K562 (cell line): Measurements from ENCODE around the gene TLE3. TPM values are rescaled to one million over a fixed set of nuclear protein-coding genes. Genes with fewer than 3 reads are reported as not detected.

Experiments
- CBX5 ChIP-seq: IDR thresholded peaks from 2 replicates; pipeline ENCODE4 v1.6.1; 2014; ENCODE audit warnings: low read depth, borderline replicate concordance
- DDX20 ChIP-seq: fragments of 450-650 bp; IDR thresholded peaks from 2 replicates; pipeline ENCODE4 v1.6.1; 2016; ENCODE audit warnings: missing genetic modification characterization, low read depth, mild to moderate bottlenecking, missing compliant biosample characterization, moderate library complexity
- FIP1L1 ChIP-seq: fragments of 200-400 bp; formaldehyde crosslinking; IDR thresholded peaks from 2 replicates; pipeline ENCODE4 v1.6.1; 2018; ENCODE audit warnings: mild to moderate bottlenecking, low read depth, low read length; ENCODE audit not compliant: poor library complexity, severe bottlenecking
- KLF1 ChIP-seq: fragments of 450-650 bp; IDR thresholded peaks from 2 replicates; pipeline ENCODE4 v1.6.1; 2016; ENCODE audit warnings: missing genetic modification characterization, missing compliant biosample characterization
- L3MBTL2 ChIP-seq: fragments of 450-650 bp; IDR thresholded peaks from 2 replicates; pipeline ENCODE4 v1.6.1; 2016; ENCODE audit warnings: mild to moderate bottlenecking, moderate library complexity
- NCOA6 ChIP-seq: fragments of 450-650 bp; IDR thresholded peaks from 2 replicates; pipeline ENCODE4 v1.6.1; 2017; ENCODE audit warnings: mild to moderate bottlenecking
- NFIC ChIP-seq: fragments of 450-650 bp; IDR thresholded peaks from 2 replicates; pipeline ENCODE4 v1.6.1; 2017; ENCODE audit warnings: mild to moderate bottlenecking, inconsistent platforms
- POU5F1 ChIP-seq: fragments of 150-350 bp; IDR thresholded peaks from 2 replicates; pipeline ENCODE4 v1.6.1; 2014; ENCODE audit warnings: borderline replicate concordance, low read length, low read depth, mild to moderate bottlenecking; ENCODE audit not compliant: partially characterized antibody
- PRPF4 ChIP-seq: fragments of 200-400 bp; formaldehyde crosslinking; IDR thresholded peaks from one replicate; pipeline ENCODE4 v1.6.1; 2017; ENCODE audit warnings: low read length, low read depth, mild to moderate bottlenecking; ENCODE audit not compliant: insufficient read depth, poor library complexity, severe bottlenecking
- PURB ChIP-seq: sonication (generic); formaldehyde crosslinking; IDR thresholded peaks from 2 replicates; pipeline ENCODE4 v1.9.0; 2021; ENCODE audit warnings: low read depth, mild to moderate bottlenecking, missing genetic modification reagents
- TEAD4 ChIP-seq, 2 experiments: sonication (generic) in 1 of 2; formaldehyde crosslinking in 1 of 2; IDR thresholded peaks; 2 replicates each; pipeline versions ENCODE4 v1.6.1 to v1.8.0; 2012 to 2022; ENCODE audit warnings: borderline replicate concordance in 1 of 2, inconsistent platforms in 1 of 2, low read length in 1 of 2, mild to moderate bottlenecking in 1 of 2, missing genetic modification reagents in 1 of 2
- ZNF121 ChIP-seq: sonication (generic); formaldehyde crosslinking; conservative IDR thresholded peaks from 2 replicates; pipeline ENCODE4 v1.8.0; 2022; ENCODE audit warnings: missing genetic modification reagents
- ZNF354B ChIP-seq: fragments of 250-450 bp; sonication (Bioruptor Pico); IDR thresholded peaks from 2 replicates; pipeline ENCODE4 v1.4.0; 2020
- ZNF445 ChIP-seq: fragments of 250-450 bp; sonication (Bioruptor Pico); IDR thresholded peaks from 2 replicates; pipeline ENCODE4 v1.4.0; 2020; ENCODE audit warnings: low read depth, mild to moderate bottlenecking, moderate library complexity
- ZNF766 ChIP-seq: fragments of 200-800 bp; sonication (Bioruptor generic); conservative IDR thresholded peaks from 2 replicates; pipeline ENCODE4 v1.6.1; 2016; ENCODE audit warnings: missing genetic modification characterization, missing compliant biosample characterization
- polyA plus RNA-seq, 8 experiments: library from polyadenylated mRNA; depleted of rRNA in 4 of 8; stranded (reverse) in 5 of 8; unstranded in 3 of 8; fragments of >200 nt; fragmentation: Nextera tagmentation in 2 of 8; fragmentation: Illumina TruSeq in 1 of 8; extraction: Ambion mirVana in 2 of 8; extraction: Trizol in 1 of 8; gene quantifications; 2 replicates each; pipeline versions ENCODE4 v1.2.1 to v1.2.3, GENCODE V29; 2011 to 2014; ENCODE audit warnings: inconsistent platforms in 1 of 8, missing spikeins in 1 of 8
- total RNA-seq, 7 experiments: library from RNA; depleted of rRNA in 6 of 7; stranded (reverse); fragments of >200 nt in 6 of 7; fragmentation: Illumina TruSeq in 2 of 7; extraction: Trizol in 2 of 7; gene quantifications; 2 replicates each; pipeline versions ENCODE4 v1.2.1 to v1.2.3, GENCODE V29; 2011 to 2021; ENCODE audit warnings: low replicate concordance in 1 of 7
- TF ChIP-seq, protein P1 (sequence below): fragments of 450-650 bp; formaldehyde crosslinking; IDR thresholded peaks from 2 replicates; pipeline ENCODE4 v1.4.0; 2020; ENCODE audit warnings: mild to moderate bottlenecking, moderate library complexity
- TF ChIP-seq, protein P2 (sequence below): fragments of 250-450 bp; sonication (Bioruptor Pico); IDR thresholded peaks from 2 replicates; pipeline ENCODE4 v1.9.0; 2021; ENCODE audit warnings: mild to moderate bottlenecking
- TF ChIP-seq, protein P3 (sequence below), 3 experiments: fragments of 200-800 bp in 1 of 3; sonication (Bioruptor generic) in 1 of 3; sonication (generic) in 1 of 3; formaldehyde crosslinking in 1 of 3; IDR thresholded peaks; 2 replicates each; pipeline versions ENCODE4 v1.6.1 to v1.8.0; 2016 to 2022; ENCODE audit warnings: mild to moderate bottlenecking in 2 of 3, missing compliant biosample characterization in 2 of 3, missing genetic modification characterization in 2 of 3, missing genetic modification reagents in 1 of 3
- TF ChIP-seq, protein P4 (sequence below), 2 experiments: fragments of 250-450 bp in 1 of 2; fragments of 450-650 bp in 1 of 2; sonication (Bioruptor Pico) in 1 of 2; IDR thresholded peaks; 2 replicates each; pipeline versions ENCODE4 v1.6.1 to v1.8.0; 2016 to 2021; ENCODE audit warnings: mild to moderate bottlenecking in 2 of 2, moderate library complexity in 2 of 2, missing compliant biosample characterization in 1 of 2, missing genetic modification characterization in 1 of 2
- TF ChIP-seq, protein P5 (sequence below): fragments of 450-650 bp; IDR thresholded peaks from 2 replicates; pipeline ENCODE4 v1.6.1; 2018; ENCODE audit not compliant: partially characterized antibody

Gene TLE3
- total and polyA plus RNA-seq, 9 of the 15 experiments (the other 6 are each of a cell fraction or from before 2014, with no cell fraction given): 1.5 to 84.2 (median 14.1) TPM

DNA sequence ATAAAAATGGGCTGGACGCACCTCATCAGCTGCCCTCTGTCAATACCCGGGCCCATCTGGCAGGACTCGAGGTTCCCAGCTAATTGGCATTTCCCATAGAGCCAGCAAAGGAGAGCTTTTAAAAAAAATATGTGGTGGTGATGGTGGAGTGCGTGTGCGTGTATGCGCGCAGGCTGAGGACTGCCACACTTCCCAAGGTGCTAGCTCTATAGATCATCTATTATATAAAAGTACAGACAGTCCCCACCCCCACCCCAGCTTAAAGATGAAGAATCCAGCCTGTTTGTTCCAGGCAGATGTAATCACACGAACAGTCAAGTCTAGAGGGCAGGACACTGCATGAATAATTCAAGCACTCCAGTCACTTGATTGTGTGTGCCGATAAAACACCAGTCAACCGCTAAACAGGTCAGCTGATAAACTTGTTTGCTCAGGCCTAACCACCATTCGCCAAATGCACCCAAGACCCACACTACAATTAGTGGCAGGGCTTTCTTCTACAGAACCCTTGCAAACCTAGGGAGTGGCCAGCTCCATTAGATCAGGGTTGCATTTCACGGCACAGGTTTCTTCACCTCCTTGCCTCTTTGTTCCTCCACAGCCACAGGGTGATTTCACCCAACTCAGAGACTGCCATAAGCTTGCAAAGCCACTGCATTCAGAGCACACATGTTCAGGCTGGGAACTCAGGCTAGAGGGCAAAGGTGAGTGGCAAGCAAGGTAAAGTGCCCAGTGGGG lies 5.8 kb downstream of the TLE3 start (continued):
- TF ChIP-seq, protein P1, sequence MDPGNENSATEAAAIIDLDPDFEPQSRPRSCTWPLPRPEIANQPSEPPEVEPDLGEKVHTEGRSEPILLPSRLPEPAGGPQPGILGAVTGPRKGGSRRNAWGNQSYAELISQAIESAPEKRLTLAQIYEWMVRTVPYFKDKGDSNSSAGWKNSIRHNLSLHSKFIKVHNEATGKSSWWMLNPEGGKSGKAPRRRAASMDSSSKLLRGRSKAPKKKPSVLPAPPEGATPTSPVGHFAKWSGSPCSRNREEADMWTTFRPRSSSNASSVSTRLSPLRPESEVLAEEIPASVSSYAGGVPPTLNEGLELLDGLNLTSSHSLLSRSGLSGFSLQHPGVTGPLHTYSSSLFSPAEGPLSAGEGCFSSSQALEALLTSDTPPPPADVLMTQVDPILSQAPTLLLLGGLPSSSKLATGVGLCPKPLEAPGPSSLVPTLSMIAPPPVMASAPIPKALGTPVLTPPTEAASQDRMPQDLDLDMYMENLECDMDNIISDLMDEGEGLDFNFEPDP: no peak
- TF ChIP-seq ZNF445 (CRISPR knock-in tag): no peak
- no peak for TF ChIP-seq CBX5
- no peak for TF ChIP-seq POU5F1
- TF ChIP-seq ZNF766 (CRISPR knock-in tag): peak; percentile 82
- peak; percentile 42 for TF ChIP-seq NFIC
- no peak for TF ChIP-seq PRPF4
- no peak for TF ChIP-seq L3MBTL2
- TF ChIP-seq ZNF354B (CRISPR knock-in tag): no peak
- no peak for TF ChIP-seq DDX20 (tag)
- TF ChIP-seq, protein P2, sequence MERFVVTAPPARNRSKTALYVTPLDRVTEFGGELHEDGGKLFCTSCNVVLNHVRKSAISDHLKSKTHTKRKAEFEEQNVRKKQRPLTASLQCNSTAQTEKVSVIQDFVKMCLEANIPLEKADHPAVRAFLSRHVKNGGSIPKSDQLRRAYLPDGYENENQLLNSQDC (CRISPR knock-in tag): no peak
- TF ChIP-seq FIP1L1: no peak
- no peak for TF ChIP-seq NCOA6
- no peak for TF ChIP-seq ZNF121
- TF ChIP-seq PURB (CRISPR knock-in tag): no peak
- TF ChIP-seq, protein P3, sequence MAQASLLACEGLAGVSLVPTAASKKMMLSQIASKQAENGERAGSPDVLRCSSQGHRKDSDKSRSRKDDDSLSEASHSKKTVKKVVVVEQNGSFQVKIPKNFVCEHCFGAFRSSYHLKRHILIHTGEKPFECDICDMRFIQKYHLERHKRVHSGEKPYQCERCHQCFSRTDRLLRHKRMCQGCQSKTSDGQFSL (CRISPR knock-in tag; IDR thresholded peaks at IDR 0.05): no peak
- TF ChIP-seq, protein P3 (tag; IDR thresholded peaks at IDR 0.05): no peak
- peak; percentile 91 for TF ChIP-seq TEAD4 (IDR thresholded peaks at IDR 0.05; ENCODE audit: low read length)
- TF ChIP-seq TEAD4 (CRISPR knock-in tag; IDR thresholded peaks at IDR 0.05; ENCODE audit: borderline replicate concordance): no peak
- TF ChIP-seq, protein P4, sequence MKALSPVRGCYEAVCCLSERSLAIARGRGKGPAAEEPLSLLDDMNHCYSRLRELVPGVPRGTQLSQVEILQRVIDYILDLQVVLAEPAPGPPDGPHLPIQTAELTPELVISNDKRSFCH (CRISPR knock-in tag; IDR thresholded peaks at IDR 0.05): no peak
- TF ChIP-seq, protein P4 (tag; IDR thresholded peaks at IDR 0.05): 0 out of 2 replicates have a peak, but pooled peaks have one; percentile 26
- TF ChIP-seq, protein P5, sequence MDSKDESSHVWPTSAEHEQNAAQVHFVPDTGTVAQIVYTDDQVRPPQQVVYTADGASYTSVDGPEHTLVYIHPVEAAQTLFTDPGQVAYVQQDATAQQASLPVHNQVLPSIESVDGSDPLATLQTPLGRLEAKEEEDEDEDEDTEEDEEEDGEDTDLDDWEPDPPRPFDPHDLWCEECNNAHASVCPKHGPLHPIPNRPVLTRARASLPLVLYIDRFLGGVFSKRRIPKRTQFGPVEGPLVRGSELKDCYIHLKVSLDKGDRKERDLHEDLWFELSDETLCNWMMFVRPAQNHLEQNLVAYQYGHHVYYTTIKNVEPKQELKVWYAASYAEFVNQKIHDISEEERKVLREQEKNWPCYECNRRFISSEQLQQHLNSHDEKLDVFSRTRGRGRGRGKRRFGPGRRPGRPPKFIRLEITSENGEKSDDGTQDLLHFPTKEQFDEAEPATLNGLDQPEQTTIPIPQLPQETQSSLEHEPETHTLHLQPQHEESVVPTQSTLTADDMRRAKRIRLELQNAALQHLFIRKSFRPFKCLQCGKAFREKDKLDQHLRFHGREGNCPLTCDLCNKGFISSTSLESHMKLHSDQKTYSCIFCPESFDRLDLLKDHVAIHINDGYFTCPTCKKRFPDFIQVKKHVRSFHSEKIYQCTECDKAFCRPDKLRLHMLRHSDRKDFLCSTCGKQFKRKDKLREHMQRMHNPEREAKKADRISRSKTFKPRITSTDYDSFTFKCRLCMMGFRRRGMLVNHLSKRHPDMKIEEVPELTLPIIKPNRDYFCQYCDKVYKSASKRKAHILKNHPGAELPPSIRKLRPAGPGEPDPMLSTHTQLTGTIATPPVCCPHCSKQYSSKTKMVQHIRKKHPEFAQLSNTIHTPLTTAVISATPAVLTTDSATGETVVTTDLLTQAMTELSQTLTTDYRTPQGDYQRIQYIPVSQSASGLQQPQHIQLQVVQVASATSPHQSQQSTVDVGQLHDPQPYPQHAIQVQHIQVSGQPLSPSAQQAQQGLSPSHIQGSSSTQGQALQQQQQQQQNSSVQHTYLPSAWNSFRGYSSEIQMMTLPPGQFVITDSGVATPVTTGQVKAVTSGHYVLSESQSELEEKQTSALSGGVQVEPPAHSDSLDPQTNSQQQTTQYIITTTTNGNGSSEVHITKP: peak; percentile 54
- no peak for TF ChIP-seq KLF1 (tag)
